Esophagus muscularis mucosa (tissue), 4 donors: ENCODE data around the gene MTHFR. TPM values are rescaled to one million over a fixed set of nuclear protein-coding genes. Genes with fewer than 3 reads are reported as not detected.

Experiments used
- DNase-seq: peaks from one replicate; pipeline ENCODE4 v3.0.0-alpha.2; 2017; ENCODE audit errors: extremely low spot score
- H3K27ac ChIP-seq, 4 donors: fragments of 200-600 bp; sonication (generic); replicated peaks in 1 of 4; 1 replicate in 3 of 4; 2 replicates in 1 of 4; pipeline ENCODE4 v1.5.1; 2016 to 2019; ENCODE audit warnings: mild to moderate bottlenecking in 1 of 4
- H3K27me3 ChIP-seq, 4 donors: fragments of 200-600 bp; sonication (generic); one replicate each; pipeline versions ENCODE4 v1.5.1 to v1.6.0; 2016 to 2019
- H3K36me3 ChIP-seq, 4 donors: fragments of 200-600 bp; sonication (generic); one replicate each; pipeline ENCODE4 v1.5.1; 2016 to 2019
- H3K4me1 ChIP-seq, 4 donors: fragments of 200-600 bp; sonication (generic); one replicate each; pipeline ENCODE4 v1.5.1; 2016 to 2019
- H3K4me3 ChIP-seq, 4 donors: fragments of 200-600 bp; sonication (generic); 1 replicate in 2 of 4; 2 replicates in 2 of 4; pipeline ENCODE4 v1.5.1; 2016 to 2019; ENCODE audit warnings: mild to moderate bottlenecking in 4 of 4, moderate library complexity in 1 of 4
- H3K9me3 ChIP-seq, 4 donors: fragments of 200-600 bp; sonication (generic); 1 replicate in 3 of 4; 2 replicates in 1 of 4; pipeline ENCODE4 v1.5.1; 2016 to 2019
- EP300 ChIP-seq: sonication (generic); formaldehyde crosslinking; IDR thresholded peaks from one replicate; pipeline ENCODE4 v1.6.1; 2017; ENCODE audit warnings: antibody characterized with exemption
- POLR2A ChIP-seq: fragments of 450-650 bp; IDR thresholded peaks from one replicate; pipeline ENCODE4 v1.6.1; 2017; ENCODE audit warnings: antibody characterized with exemption, moderate library complexity, mild to moderate bottlenecking, low read depth
- POLR2AphosphoS5 ChIP-seq, 2 donors: sonication (generic); formaldehyde crosslinking; IDR thresholded peaks; one replicate each; pipeline ENCODE4 v1.6.1; 2017; ENCODE audit warnings: antibody characterized with exemption in 2 of 2
- WGBS: methylation state at CpG from one replicate; pipeline ENCODE4 v1.1.5; 2018; 5-methylcytosine and 5-hydroxymethylcytosine counted together
- intact Hi-C: fragments of 100-400 bp; cut with DNase I; formaldehyde crosslinking; loops from one replicate; pipeline ENCODE4 v1.15.1; 2023
- total RNA-seq, 4 donors: library from RNA; depleted of rRNA; stranded (reverse); fragments of >200 nt; gene quantifications; one replicate each; pipeline versions ENCODE4 v1.1.0 to v1.2.1, GENCODE V29; 2016
- TF ChIP-seq, protein P1 (sequence below), 3 experiments: fragments of 200-600 bp in 2 of 3; fragments of 450-650 bp in 1 of 3; sonication (generic) in 2 of 3; IDR thresholded peaks; one replicate each; pipeline ENCODE4 v1.5.1; 2017 to 2019; ENCODE audit warnings: antibody characterized with exemption in 3 of 3, mild to moderate bottlenecking in 2 of 3, moderate library complexity in 1 of 3

MTHFR gene
- total RNA-seq, 4 donors from 2014 or later = 23.4 to 38.6 (median 26.8) TPM

DNA sequence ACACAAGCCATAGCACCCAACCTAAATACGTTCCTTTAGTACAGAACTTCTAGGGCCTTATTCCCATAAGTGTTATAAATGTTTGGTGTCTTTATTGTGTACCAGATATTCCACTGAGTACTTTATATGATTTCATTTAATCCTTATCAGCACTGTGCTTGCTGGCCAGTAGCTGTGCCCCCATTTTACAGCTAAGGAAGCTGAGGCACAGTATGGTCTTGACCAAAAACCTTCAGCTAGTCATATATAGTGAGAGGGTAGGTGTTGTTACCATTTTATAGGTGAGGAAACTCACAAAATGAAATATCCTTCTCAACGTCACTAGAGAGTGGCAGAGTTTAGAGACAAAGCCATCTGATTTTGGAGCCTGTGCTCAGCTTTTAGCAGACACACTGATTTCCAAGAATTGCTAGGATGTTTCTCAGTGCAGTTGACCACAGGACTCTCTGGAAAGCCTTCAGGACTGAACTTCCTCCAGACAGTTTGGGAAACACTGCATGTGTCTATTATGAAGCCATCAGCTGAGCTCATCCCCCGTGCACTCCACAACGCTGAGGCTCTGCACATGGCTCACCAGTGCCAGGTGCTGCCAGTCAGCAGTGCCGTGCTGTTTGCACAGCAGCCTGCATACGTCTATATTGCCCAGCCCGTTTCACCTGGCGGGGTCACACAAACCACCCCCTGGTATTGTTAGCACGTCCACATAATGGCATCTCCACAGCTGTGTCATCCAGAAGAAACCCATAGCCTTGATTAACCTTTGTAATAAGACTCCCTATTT is 26.4 kb upstream of the MTHFR start:
- WGBS = 79% methylated on average over 9 of the region's 9 CpGs
- Histone ChIP-seq H3K36me3 (peaks cover 78 to 100% (median 99%) of the 10 kb centered on the region in 4 donors), H3K27ac (no peak overlapping the region), H3K9me3 (no peaks in the 10 kb centered on the region), H3K4me1 (no peaks in the 10 kb centered on the region), H3K4me3 (no peak overlapping the region), H3K27me3 (no peaks in the 10 kb centered on the region)
- DNase-seq = no peak
- TF ChIP-seq POLR2A = no peak
- no peak for TF ChIP-seq EP300
- TF ChIP-seq, protein P1, sequence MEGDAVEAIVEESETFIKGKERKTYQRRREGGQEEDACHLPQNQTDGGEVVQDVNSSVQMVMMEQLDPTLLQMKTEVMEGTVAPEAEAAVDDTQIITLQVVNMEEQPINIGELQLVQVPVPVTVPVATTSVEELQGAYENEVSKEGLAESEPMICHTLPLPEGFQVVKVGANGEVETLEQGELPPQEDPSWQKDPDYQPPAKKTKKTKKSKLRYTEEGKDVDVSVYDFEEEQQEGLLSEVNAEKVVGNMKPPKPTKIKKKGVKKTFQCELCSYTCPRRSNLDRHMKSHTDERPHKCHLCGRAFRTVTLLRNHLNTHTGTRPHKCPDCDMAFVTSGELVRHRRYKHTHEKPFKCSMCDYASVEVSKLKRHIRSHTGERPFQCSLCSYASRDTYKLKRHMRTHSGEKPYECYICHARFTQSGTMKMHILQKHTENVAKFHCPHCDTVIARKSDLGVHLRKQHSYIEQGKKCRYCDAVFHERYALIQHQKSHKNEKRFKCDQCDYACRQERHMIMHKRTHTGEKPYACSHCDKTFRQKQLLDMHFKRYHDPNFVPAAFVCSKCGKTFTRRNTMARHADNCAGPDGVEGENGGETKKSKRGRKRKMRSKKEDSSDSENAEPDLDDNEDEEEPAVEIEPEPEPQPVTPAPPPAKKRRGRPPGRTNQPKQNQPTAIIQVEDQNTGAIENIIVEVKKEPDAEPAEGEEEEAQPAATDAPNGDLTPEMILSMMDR (IDR thresholded peaks at IDR 0.05) = no peak
- no peak for TF ChIP-seq POLR2AphosphoS5 (IDR thresholded peaks at IDR 0.05)
- intact Hi-C loops = no loop called here

GRCh38 chr1:11828511-11828910 is 22.7 kb upstream of the MTHFR start:
- TF ChIP-seq POLR2AphosphoS5 (IDR thresholded peaks at IDR 0.05) = no peak
- TF ChIP-seq, protein P1 (IDR thresholded peaks at IDR 0.05) = no peak
- WGBS = 88% methylated on average over 18 of the region's 19 CpGs
- no peak overlapping the region for H3K4me3 ChIP-seq
- H3K4me1 ChIP-seq = no peaks in the 10 kb centered on the region
- intact Hi-C loops = no loop called here
- H3K27me3 ChIP-seq = no peaks in the 10 kb centered on the region
- H3K27ac ChIP-seq = no peak overlapping the region
- no peak for DNase-seq
- H3K36me3 ChIP-seq = peaks cover 64 to 100% (median 99%) of the 10 kb centered on the region in 4 donors
- H3K9me3 ChIP-seq = no peaks in the 10 kb centered on the region

DNA sequence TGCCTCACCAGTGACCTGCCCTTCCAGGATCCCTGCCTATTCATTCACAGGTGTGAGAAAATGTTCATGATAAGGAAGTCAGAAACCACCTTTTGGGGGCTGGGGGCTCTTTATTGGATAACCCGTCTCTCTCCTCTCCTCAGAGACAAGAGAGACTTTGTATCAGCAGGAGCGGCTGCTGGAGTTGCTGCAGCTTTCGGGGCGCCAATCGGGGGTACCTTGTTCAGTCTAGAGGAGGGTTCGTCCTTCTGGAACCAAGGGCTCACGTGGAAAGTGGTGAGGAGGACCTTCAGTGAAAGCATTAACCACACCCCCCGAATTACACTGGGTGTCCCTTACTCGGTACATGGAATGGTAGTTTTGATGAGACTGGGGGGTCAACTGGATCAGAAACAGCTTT is 21.2 kb upstream of the MTHFR start:
- peaks cover 66 to 99% (median 98%) of the 10 kb centered on the region in 4 donors for H3K36me3 ChIP-seq
- 90% methylated on average over 9 of the region's 9 CpGs for WGBS
- DNase-seq = no peak

GRCh38 chr1:11825131-11825530 is 19.4 kb upstream of the MTHFR start:
- intact Hi-C loops = no loop called here
- no peak overlapping the region for H3K4me3 ChIP-seq
- peaks cover 65 to 100% (median 90%) of the 10 kb centered on the region in 4 donors for H3K36me3 ChIP-seq
- WGBS = 90% methylated on average over 7 of the region's 7 CpGs
- H3K9me3 ChIP-seq = no peaks in the 10 kb centered on the region
- TF ChIP-seq EP300 (no peak), POLR2AphosphoS5 (IDR thresholded peaks at IDR 0.05) (no peak), POLR2A (no peak)
- TF ChIP-seq, protein P1 (IDR thresholded peaks at IDR 0.05) = no peak
- no peaks in the 10 kb centered on the region for H3K27me3 ChIP-seq
- no peak overlapping the region for H3K27ac ChIP-seq
- DNase-seq = no peak
- peaks cover 0 to 5% (median 0%) of the 10 kb centered on the region in 4 donors for H3K4me1 ChIP-seq

More for the DNA sequence above, 21.2 kb upstream of the MTHFR start:
- intact Hi-C loops = no loop called here
- Histone ChIP-seq H3K27me3 (no peaks in the 10 kb centered on the region), H3K27ac (no peak overlapping the region), H3K9me3 (no peaks in the 10 kb centered on the region), H3K4me3 (no peak overlapping the region), H3K4me1 (no peaks in the 10 kb centered on the region)
- no peak for TF ChIP-seq POLR2AphosphoS5 (IDR thresholded peaks at IDR 0.05)
- no peak for TF ChIP-seq POLR2A
- TF ChIP-seq EP300 = no peak
- TF ChIP-seq, protein P1 (IDR thresholded peaks at IDR 0.05) = no peak
